Nephron (organoid): ENCODE results near the gene MICA.
"Not testable (repeated sequence)": the region's sequence is repeated elsewhere in the genome, so short reads cannot be mapped to it uniquely, and the experiment has no call there.

ENCODE experiments used
- H3K27ac Mint-ChIP-seq, 3 experiments: 2 replicates each; pipeline ENCODE4 v1.8.0; 2020; ENCODE audit warnings: mixed read lengths in 3 of 3, mild to moderate bottlenecking in 2 of 3, moderate library complexity in 1 of 3
- H3K27me3 Mint-ChIP-seq: 2 replicates; pipeline ENCODE4 v1.8.0; 2021; ENCODE audit warnings: low read depth, mild to moderate bottlenecking, moderate library complexity, mixed read lengths
- H3K36me3 Mint-ChIP-seq: 2 replicates; pipeline ENCODE4 v1.8.0; 2020; ENCODE audit warnings: low read depth, mixed read lengths
- H3K4me1 Mint-ChIP-seq: 2 replicates; pipeline ENCODE4 v1.8.0; 2020; ENCODE audit warnings: mixed read lengths
- H3K4me3 Mint-ChIP-seq, 3 experiments: 2 replicates each; pipeline ENCODE4 v1.8.0; 2020; ENCODE audit warnings: mild to moderate bottlenecking in 3 of 3, mixed read lengths in 3 of 3, moderate library complexity in 2 of 3
- H3K9me3 Mint-ChIP-seq: 2 replicates; pipeline ENCODE4 v1.8.0; 2020; ENCODE audit warnings: mixed read lengths
- TF ChIP-seq, protein P1 (sequence below), 3 experiments: fragments of 200-600 bp; sonication (generic); IDR thresholded peaks; one replicate each; pipeline ENCODE4 v1.5.0; 2021; ENCODE audit warnings: antibody characterized with exemption in 3 of 3; ENCODE audit not compliant: unreplicated experiment in 3 of 3

Gene MICA

DNA sequence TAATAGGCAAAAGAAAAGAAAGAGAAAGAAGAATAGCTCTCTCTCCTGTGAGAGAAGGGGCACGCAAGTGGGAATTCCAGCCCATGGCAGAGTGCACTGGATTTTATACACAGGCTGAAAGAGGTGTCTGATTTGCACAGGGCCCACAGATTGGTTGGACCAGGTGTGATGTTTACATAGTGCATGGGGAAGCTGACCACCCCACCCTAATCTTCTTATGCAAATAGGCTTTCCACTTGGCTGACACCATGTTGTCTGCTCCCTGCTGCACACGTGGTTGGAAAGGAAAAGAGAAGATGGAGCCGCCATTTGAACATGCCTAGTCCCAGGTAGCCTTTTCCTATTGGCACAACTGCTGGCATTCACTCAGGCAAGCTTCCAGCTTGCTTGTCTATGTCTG, 20.2 kb downstream of the MICA start:
- no peaks in the 10 kb centered on the region for H3K4me1 Mint-ChIP-seq
- H3K4me3 Mint-ChIP-seq: no peak overlapping the region
- no peak overlapping the region for H3K27ac Mint-ChIP-seq
- H3K27me3 Mint-ChIP-seq: peaks cover 18% of the 10 kb centered on the region
- H3K9me3 Mint-ChIP-seq: no peaks in the 10 kb centered on the region
- no peaks in the 10 kb centered on the region for H3K36me3 Mint-ChIP-seq
- TF ChIP-seq, protein P1, sequence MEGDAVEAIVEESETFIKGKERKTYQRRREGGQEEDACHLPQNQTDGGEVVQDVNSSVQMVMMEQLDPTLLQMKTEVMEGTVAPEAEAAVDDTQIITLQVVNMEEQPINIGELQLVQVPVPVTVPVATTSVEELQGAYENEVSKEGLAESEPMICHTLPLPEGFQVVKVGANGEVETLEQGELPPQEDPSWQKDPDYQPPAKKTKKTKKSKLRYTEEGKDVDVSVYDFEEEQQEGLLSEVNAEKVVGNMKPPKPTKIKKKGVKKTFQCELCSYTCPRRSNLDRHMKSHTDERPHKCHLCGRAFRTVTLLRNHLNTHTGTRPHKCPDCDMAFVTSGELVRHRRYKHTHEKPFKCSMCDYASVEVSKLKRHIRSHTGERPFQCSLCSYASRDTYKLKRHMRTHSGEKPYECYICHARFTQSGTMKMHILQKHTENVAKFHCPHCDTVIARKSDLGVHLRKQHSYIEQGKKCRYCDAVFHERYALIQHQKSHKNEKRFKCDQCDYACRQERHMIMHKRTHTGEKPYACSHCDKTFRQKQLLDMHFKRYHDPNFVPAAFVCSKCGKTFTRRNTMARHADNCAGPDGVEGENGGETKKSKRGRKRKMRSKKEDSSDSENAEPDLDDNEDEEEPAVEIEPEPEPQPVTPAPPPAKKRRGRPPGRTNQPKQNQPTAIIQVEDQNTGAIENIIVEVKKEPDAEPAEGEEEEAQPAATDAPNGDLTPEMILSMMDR (IDR thresholded peaks at IDR 0.05; ENCODE audit: unreplicated experiment in 3 of 3): no peak

- Mint-ChIP-seq H3K36me3 (no peaks in the 10 kb centered on the region), H3K4me3 (no peak overlapping the region), H3K27ac (no peak overlapping the region), H3K4me1 (no peaks in the 10 kb centered on the region), H3K27me3 (peaks cover 15% of the 10 kb centered on the region), H3K9me3 (peaks cover 7% of the 10 kb centered on the region)
- TF ChIP-seq, protein P1 (IDR thresholded peaks at IDR 0.05; ENCODE audit: unreplicated experiment in 3 of 3): no peak
Measured at GRCh38 chr6:31426395-31427354, 23.3 kb downstream of the MICA start.

GRCh38 chr6:31430449-31430848, 27.1 kb downstream of the MICA start:
- no peak overlapping the region for H3K27ac Mint-ChIP-seq

DNA sequence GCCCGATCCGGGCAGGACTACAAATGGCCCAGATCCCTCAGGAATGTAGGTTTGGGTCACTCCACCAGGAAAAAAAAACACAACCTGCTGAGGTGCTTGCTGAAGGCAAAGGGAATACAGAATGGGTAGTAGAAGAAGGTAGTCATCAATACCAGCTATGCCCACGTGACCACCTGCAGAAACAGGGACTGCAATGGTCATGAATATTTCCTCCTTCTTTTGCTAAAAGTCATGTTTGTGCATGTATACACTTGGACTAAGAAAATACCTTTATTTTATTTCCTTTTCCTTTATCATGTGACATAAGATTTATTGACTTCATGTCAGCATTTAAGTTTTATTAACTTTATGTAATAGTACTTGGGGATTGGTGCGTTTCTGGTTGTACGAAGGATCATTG, 31.7 kb downstream of the MICA start:
- not testable (repeated sequence) for H3K4me3 Mint-ChIP-seq, H3K36me3 Mint-ChIP-seq, H3K27ac Mint-ChIP-seq, H3K4me1 Mint-ChIP-seq
- H3K27me3 Mint-ChIP-seq: peaks cover 21% of the 10 kb centered on the region
- peaks cover 28% of the 10 kb centered on the region for H3K9me3 Mint-ChIP-seq

More at GRCh38 chr6:31430449-31430848, 27.1 kb downstream of the MICA start:
- H3K4me3 Mint-ChIP-seq: no peak overlapping the region
- TF ChIP-seq, protein P1 (IDR thresholded peaks at IDR 0.05; ENCODE audit: unreplicated experiment in 3 of 3): no peak
- H3K4me1 Mint-ChIP-seq: no peaks in the 10 kb centered on the region
- peaks cover 11% of the 10 kb centered on the region for H3K9me3 Mint-ChIP-seq
- no peaks in the 10 kb centered on the region for H3K36me3 Mint-ChIP-seq
- peaks cover 6% of the 10 kb centered on the region for H3K27me3 Mint-ChIP-seq

DNA sequence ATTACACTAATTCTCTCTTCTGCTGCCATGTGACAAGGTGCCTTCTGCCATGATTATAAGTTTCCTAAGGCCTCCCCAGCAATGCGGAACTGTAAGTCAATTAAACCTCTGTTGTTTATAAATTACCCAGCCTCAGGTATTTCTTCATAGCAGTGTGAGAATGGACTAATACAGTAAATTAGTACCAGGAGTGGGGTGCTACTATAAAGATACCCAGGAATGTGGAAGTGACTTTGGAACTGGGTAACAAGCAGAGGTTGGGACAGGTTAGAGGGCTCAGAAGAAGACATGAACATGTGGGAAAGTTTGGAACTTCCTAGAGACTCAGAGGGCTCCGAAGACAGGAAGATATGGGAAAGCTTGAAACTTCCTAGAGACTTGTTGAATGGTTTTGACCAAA, 34.8 kb downstream of the MICA start:
- Mint-ChIP-seq H3K36me3 (no peaks in the 10 kb centered on the region), H3K27me3 (peaks cover 47% of the 10 kb centered on the region), H3K4me1 (no peaks in the 10 kb centered on the region), H3K27ac (no peak overlapping the region), H3K9me3 (peaks cover 20% of the 10 kb centered on the region), H3K4me3 (no peak overlapping the region)
- TF ChIP-seq, protein P1 (IDR thresholded peaks at IDR 0.05; ENCODE audit: unreplicated experiment in 3 of 3): no peak

DNA sequence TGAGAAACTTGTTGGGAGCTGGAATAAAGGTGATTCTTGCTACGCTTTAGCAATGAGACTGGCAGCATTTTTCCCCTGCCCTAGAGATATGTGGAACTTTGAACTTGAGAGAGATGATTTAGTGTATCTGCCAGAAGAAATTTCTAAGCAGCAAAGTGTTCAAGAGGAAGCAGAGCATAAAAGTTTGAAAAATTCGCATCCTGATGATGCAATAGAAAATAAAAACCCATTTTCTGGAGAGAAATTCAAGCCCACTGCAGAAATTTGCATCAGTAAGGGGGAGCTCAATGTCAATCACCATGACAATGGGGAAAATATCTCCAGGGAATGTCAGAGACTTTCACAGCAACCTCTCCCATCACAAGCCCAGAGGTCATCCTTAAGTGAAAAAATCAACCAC, 35.3 kb downstream of the MICA start:
- TF ChIP-seq, protein P1 (IDR thresholded peaks at IDR 0.05; ENCODE audit: unreplicated experiment in 3 of 3): no peak
- Mint-ChIP-seq H3K36me3 (no peaks in the 10 kb centered on the region), H3K4me3 (no peak overlapping the region), H3K27ac (no peak overlapping the region), H3K4me1 (no peaks in the 10 kb centered on the region), H3K27me3 (peaks cover 48% of the 10 kb centered on the region), H3K9me3 (peaks cover 18% of the 10 kb centered on the region)
